GM19035 (cell line): ENCODE results near the gene LPCAT4.
"Not testable (repeated sequence)": the region's sequence is repeated elsewhere in the genome, so short reads cannot be mapped to it uniquely, and the experiment has no call there.

ENCODE experiments used
- ATAC-seq: cut with Tn5 transposase; IDR thresholded peaks from one replicate; pipeline ENCODE4 v1.9.1; 2021; ENCODE audit not compliant: unreplicated experiment

Gene LPCAT4, protein sequence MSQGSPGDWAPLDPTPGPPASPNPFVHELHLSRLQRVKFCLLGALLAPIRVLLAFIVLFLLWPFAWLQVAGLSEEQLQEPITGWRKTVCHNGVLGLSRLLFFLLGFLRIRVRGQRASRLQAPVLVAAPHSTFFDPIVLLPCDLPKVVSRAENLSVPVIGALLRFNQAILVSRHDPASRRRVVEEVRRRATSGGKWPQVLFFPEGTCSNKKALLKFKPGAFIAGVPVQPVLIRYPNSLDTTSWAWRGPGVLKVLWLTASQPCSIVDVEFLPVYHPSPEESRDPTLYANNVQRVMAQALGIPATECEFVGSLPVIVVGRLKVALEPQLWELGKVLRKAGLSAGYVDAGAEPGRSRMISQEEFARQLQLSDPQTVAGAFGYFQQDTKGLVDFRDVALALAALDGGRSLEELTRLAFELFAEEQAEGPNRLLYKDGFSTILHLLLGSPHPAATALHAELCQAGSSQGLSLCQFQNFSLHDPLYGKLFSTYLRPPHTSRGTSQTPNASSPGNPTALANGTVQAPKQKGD

DNA sequence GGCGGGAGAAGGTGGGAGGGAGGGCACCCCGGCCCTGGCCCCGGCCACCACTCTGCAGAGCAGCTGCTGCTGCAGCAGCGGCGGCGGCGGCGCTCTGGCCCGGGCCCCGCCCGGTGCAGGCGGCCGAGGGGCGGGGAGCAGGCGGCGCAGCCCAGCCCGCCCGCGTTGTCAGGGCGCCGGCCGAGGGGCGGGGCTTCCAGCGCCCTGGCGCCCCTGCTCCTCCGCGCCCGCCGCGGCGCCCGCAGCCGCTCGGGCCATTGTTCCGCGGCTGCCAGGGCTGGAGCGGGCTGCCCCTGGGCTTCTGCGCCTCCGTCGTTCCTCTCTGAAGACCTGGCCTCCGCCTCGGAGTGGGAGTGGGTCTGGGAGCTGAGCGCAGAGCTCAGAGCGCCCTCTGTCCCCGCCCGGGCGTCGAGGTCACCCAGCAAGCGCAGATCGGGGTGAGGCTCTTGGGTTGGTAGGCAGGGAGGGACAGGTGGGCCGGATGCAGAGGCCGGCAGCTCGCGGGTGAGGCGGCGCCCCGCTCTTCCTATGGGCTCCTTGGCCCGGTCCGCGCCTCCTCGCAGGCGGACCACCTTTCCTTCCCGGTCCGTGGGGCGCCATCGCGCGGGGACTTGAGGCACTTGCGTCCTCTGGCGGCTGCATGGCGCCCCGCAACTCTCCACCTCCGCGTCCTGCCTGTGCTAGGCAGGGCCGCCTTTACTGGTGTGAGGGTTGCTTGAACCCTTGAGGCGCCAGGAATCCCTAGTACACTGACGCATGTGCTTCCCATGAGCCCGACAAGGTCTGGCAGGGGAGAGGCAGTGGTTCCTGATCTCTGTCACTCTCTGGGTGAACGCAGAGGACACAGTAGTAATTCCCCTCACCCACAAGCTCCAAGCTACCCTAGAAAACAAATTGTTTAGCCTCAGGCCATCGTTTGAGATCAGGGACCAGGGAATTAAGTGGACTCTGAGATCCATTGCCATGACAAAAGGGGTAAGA is at the start of gene LPCAT4:
TSS of gene LPCAT4 (minus strand) at position 96 of the 981 bp plus-strand sequence. CDS start 96 bp downstream, outside the sequence.
- ATAC-seq: peak; percentile 77

DNA sequence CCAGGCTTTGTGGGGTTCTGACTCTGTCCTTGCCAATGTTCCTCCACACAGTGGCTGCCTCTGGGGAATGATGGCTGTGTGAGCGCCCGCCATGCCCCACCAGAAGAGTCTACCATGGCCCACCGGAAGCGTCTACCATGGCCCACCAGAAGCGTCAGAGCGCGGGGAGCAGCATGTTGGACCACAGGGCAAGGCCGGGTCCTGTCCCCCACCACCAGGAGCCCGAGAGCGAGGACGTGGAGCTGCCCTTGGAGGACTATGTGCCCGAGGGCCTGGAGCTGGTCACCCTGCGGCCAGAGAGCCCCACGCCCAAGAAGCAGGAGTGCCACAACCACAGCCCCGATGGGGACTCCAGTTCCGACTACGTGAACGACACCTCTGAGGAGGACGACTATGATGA is 42.5 kb upstream of the LPCAT4 start:
- not testable (repeated sequence) for ATAC-seq

DNA sequence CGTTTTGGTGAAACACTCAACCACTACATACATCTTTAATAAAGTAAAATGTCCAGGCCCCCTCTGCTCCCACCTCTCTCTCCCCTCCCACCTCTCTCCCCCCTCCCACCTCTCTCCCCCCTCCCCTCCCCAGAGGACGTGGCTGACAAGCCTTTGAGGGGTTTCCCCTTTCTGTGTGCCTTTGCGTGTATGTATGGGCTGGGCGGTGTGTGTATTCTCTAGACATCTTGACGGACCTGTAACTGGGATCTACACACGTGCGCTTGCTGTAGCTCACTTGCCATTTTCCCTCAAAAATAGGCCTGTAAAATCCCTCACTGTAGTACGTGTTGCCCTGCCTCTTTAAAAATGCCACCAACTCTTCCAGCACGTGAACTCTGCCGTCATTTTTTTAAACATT is 42.0 kb upstream of the LPCAT4 start:
- ATAC-seq: not testable (repeated sequence)

DNA sequence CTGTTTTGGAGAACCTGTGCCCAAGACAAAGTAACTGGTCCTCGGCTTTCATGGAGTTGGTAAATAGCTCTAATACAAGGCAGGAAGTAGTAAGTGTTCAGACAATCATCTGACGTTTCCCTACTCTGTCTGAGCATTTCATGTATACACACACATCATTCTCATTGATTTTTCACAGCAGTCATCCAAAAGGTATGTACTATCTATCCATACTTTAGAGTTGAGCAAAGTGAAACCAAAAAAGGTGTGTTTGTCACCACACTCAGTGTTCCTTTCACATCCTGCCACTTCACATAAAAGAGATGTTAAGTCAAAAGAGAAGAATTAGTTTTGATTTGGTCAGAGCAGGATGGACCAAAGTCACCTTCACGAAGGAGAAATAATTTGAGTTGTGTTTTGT is 36.9 kb upstream of the LPCAT4 start:
- peak; percentile 37 for ATAC-seq

DNA sequence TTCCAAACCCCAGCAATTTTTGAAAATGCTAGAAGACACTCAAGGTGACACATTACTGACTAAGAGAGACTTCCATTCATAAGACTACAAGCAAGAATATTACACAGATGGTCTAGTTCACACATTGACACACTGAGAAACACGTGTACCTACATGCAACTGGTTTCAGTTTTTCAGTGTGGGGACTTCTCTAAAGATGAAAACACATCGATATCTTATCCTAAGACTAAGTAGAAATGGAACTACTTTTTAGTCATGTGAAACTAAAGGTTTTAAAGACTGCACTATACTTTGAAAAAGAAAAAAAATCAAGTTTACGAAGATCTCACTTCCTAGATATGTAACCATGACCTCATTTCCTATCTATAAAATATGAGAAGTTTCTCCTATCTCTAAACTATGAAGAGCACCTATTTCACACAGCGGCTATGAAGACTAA is 36.2 kb upstream of the LPCAT4 start:
- ATAC-seq: peak; percentile 73

DNA sequence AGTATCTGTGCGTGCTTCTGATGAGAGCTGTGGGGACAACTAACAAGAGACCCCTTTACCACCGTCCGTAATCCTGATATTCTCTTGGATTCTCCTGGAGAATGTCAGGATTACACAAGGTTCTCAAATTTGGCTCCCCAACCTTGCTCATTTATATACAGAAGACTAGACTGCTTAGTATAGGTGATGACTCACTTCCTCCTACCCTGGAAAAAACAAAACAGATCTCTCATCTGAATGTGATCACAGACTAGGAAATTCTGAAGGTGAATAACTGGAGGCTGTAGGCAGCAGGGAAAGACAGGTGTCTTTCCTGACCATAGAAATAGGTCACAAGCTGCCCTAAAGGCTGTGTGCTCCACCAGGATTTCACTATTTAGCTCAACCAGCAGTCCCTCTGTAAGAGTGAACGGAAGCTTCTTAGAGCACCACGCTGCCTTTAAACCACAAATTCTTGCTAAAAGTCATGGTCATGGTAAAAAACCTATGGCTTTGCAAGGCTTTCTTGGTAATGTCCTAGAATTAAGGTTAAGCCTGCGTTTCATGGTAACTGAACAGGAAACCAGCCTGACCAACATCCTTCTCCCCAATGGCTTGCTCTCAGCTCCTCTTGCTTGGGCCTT is 30.8 kb upstream of the LPCAT4 start:
- not testable (repeated sequence) for ATAC-seq

DNA sequence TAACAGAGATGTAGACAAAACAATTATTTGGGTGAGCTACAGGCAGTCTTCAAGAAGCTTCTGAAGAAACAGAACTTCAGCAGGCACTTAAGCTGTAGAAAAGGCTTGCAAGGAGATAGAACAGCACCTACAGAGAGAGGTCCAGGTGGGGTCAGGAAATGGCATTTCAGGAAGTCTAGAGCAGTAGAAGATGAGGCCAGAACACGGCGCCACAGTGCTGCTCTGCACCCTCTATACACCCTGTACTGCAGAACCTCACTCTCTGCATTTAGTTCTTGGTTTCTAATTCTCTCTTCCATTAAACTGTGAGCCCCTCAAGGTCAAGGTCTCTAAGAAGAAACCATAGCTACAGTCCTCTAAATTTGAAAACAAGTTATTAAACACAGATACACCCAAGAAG is 26.0 kb upstream of the LPCAT4 start:
- ATAC-seq: not testable (repeated sequence)

DNA sequence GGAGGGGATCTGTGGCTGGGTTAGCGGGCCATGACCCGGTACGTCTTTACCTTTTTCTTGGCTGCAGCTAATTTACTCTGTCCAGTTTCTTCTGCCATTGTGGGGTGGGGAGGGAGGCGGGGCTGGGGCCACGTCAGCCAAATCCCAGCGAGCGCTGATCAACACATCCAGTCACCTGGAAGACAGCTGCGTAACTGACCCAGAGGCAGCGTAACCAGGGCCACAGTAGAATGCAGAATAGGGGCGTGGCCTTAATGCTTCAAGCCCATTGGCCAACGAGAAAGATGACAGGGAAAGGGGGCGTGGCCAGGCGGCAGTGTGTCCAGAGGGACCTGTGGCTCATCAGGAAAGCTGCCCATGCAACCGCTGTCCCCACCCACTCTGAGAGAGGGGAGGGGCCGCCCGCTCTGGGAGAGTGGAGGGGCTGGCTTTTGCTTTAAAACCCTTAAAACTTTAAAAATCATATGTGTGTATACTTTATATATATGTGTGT is 22.6 kb upstream of the LPCAT4 start:
- ATAC-seq: not testable (repeated sequence)

DNA sequence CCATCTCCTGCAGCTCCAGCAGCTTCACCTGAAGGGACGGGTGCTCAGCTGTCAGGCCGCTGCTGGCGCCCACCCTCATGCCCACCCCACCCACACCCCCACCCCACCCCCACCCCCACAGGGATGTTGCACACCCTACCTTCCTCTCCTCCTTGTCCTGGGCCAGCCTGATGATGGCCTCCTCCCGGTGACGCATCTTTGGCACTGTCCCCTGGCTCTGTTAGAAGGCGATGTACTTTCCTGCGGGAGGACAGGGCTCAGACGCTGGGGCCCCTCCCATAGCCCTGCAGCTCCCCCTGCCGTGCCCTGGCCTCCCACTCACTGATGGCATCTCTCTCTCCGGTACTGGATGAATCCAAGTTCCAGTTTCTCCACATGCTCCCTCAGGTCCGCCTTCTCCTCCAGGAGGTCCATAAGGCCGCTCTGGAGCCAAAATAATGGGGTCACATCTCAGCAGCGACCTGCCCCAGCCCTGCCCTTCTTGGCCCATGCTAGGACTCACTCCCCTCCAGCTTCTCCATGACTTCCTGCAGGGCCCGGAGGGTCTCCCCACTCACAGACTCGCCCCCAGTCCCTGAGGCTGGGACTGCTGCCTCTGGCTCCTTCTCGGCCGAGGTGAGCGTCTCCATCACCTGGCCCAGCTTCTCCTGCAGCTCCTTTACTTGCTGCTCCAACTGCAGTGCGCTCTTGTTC is 15.0 kb upstream of the LPCAT4 start:
- not testable (repeated sequence) for ATAC-seq

DNA sequence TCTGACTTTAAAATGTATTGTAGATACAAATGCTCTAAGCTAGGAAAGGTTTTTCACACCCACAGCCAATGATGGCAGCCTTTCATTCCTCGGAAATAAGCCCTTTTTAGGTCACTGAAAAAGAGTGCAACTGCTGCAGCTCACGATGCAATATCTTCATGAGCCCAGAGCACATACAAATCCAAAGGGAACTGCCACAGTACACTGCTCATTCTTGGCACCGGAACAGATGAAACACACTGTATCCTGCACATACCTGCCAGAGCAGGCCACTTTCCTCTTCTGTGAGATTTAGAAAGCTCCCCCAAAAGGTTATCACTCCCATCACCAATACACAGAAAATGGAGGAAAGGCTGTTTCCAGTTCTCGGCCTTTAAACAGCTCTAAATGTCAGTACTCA is 13.5 kb upstream of the LPCAT4 start:
- ATAC-seq: not testable (repeated sequence)

DNA sequence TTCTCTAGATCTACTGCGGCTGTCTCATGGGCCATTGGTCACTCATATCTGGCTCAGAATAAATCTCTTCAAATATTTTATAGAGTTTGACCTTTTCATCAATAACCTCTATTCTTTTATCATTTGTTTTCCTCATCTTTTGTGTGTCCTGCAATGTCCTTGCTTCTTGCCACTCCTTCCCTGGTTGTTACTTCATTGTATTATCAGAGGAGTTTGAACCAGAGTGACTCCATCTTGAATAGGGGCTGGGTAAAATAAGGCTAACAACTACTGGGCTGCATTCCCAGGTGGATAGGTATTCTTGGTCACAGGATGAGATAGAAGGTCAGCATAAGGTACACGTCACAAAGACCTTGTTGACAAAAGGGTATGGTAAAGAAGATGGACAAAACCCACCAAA is 9.9 kb upstream of the LPCAT4 start:
- no peak for ATAC-seq

DNA sequence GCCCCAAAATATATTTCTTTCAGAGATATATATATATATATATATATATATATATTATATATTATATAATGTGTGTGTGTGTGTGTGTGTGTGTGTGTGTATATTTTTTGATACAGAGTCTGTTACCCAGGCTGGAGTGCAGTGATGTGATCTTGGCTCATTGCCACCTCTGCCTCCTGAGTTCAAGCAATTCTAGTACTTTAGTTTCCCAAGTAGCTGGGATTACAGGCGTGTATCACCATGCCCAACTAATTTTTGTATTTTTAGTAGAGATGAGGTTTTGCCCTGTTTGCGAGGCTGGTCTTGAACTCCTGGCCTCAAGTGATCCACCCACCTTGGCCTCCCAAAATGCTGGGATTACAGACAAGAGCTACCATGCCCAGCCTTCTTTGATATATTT is 8.5 kb upstream of the LPCAT4 start:
- ATAC-seq: not testable (repeated sequence)

DNA sequence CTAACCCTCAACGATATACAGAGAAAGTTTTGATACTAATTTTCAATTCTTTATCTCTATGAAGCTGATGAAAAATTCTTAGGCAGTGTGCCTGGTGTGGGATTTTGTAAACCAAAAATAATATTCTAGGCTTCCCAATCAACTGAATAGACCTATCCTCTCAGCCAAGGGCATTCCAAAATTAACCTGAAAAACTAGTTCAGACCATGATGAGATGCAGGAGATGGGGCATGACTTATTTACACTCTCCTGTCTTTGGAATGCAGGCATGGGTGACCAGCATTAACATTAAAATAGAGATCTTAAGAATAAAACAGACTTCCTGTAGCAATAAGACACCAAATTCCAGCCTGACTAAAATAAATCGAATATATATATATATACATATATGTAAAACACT is 7.8 kb upstream of the LPCAT4 start:
- ATAC-seq: no peak

DNA sequence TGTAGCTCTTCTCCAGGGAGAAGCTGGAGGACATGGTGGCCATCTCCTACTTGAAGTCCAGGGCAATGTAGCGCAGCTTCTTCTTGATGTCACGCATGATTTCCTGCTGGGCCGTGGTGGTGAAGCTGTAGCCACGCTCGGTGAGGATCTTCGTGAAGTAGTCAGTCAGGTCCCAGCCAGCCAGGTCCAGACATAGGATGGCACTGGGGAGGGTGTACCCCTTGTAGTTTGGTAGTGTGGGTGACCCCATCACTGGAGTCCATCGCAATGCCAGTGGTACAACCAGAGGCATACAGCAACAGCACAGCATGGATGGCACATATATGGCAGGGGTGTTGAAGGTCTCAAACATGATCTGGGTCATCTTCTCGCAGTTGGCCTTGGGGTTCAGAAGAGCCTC is 7.0 kb upstream of the LPCAT4 start:
- ATAC-seq: no peak

DNA sequence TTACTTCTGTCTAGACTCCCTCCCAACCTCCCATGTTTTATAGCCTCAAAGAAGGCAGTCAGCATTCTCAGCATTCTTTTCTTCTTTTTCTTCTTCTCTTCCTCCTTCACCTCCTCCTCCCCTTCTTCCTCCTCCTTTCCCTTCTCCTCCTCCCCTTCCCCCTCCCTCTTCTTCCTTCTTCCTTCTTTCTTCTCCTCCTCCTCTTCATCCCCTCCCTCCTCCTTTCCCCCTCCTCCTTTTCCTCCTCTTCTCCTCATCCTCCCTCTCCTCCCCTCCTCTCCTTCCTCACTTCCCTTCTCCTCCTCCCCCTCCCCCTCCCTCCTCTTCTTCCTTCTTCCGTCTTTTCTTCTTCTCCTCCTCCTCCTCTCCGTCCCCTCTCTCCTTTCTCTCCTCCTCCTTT is 3.6 kb upstream of the LPCAT4 start:
- no peak for ATAC-seq

DNA sequence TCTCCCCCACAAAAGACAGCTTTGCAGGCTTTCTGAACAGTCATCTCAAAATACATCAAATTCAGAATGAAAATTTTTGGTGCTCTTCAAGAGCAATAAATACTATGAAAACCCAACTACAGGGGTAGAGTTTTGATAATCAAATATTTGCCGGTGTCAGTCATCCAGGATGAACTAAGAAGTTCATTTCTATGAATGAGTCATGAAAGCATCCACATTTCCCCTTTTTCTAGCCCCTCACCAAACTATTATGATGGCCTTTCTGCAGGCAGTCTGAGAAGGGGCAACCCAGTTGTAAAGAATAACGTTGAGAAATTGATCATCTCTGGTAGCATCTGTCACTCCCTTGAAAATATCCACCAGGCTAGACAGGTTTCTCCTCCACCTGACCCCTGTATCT is 3.1 kb upstream of the LPCAT4 start:
- ATAC-seq: no peak

DNA sequence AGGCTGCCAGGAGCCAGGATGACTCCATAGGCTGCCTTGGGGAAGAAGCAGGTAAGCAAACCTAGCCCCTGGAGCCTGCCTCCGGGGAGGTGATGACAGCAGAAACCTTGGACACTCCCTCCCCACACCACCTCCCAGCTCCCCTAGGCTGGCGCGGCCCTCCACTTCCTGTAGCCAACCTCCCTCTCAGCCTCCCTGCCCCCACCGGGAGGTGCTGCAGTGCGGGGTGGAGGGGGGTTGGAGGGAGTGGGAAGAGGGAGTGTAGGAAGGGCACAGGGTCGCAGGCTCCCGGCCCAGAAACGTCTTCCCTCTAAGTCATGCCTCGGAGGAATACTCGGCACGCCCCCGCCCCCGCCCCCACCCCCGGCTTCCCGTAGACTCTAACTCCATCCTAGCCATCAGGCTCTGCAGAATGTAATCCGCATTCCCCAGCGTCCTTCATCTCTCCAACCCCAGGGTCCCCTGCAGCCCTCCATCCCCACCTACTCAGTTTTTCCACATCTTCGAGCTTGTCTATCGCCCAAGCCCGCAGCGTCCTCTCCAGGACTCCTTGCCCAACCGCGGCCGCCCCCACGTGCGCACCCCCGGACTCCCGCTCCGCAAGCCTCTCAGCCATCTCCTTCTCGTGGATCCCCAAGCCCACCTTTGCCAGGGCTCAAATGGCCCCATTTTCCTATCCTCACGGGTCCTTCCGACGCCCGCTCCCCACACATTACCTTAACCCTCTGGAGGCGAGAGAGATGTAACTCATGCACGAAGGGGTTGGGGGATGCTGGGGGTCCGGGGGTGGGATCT is 528 bp downstream of the LPCAT4 start:
- peak; percentile 0 for ATAC-seq

DNA sequence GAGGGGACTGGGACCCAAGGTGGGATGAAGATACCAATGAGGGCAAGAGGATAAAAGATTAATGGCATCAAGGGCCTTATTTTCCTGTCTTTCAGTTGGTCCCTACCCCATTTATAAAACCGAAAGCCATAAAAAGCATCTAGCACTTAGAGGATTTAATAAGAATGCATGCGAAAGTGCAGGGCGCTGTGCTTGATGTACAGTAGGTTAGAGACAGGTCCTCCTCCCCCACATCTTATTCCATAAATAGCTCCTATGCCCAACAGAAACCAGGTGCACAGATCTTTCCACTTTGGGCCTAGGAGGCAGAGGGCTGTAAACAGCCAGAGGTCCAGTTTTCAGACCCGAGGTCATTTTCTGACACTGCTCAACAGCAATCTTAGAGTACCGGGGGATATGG is 1.2 kb downstream of the LPCAT4 start:
- ATAC-seq: no peak

DNA sequence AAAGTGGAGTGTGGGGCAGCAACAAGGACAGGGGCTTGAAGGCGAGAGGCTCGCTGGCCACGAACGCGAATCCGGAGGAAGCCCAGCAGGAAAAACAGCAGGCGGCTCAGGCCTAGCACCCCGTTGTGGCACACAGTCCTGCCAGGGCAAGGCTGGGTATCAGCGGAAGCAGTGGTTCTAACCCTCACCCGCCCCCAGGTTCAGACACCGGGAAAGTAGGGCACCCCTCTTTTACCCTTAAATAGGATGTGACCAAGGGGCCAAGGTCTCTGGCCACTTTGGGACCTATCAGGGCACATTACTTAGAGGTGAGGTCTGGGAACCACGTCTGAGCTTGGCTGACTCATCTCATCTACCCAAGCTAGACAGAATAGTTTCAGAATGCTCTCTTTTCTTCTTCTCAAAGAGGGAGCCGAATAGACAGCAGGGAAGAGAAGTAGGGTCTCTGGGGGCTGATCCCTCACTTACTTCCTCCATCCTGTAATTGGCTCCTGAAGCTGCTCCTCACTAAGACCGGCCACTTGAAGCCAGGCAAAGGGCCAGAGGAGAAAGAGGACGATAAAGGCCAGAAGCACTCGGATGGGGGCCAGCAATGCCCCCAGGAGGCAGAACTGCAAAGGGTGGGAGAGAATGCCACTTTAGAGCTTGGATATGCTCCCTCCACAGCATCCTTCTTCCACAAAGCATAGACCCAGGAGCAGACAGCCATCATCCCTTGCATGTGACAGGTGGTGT is 1.7 kb downstream of the LPCAT4 start:
- no peak for ATAC-seq
